Gastroesophageal sphincter (tissue), 4 donors: ENCODE results near the gene CNNM4. TPM values are rescaled to one million over a fixed set of nuclear protein-coding genes. Genes with fewer than 3 reads are reported as not detected.

Experiments
- ATAC-seq: fragments of 150-250 bp; one replicate; pipeline ENCODE4 v1.9.1; 2016; ENCODE audit warnings: mild to moderate bottlenecking, moderate library complexity
- H3K27ac ChIP-seq, 4 donors: fragments of 200-600 bp; sonication (generic) in 3 of 4; 1 replicate in 3 of 4; 2 replicates in 1 of 4; pipeline ENCODE4 v1.5.1; 2016 to 2019
- H3K27me3 ChIP-seq: fragments of 200-600 bp; sonication (generic); one replicate; pipeline ENCODE4 v1.5.1; 2019
- H3K36me3 ChIP-seq, 2 donors: fragments of 200-600 bp; sonication (generic); one replicate each; pipeline ENCODE4 v1.5.1; 2019; ENCODE audit warnings: control low read depth in 1 of 2
- H3K4me1 ChIP-seq, 3 donors: fragments of 200-600 bp; sonication (generic); 1 replicate in 2 of 3; 2 replicates in 1 of 3; pipeline ENCODE4 v1.5.1; 2016 to 2019; ENCODE audit warnings: control low read depth in 2 of 3
- H3K4me3 ChIP-seq, 2 donors: fragments of 200-600 bp; sonication (generic); one replicate each; pipeline ENCODE4 v1.5.1; 2019; ENCODE audit warnings: mild to moderate bottlenecking in 1 of 2, moderate library complexity in 1 of 2
- H3K9me3 ChIP-seq, 3 donors: fragments of 200-600 bp; sonication (generic); one replicate each; pipeline ENCODE4 v1.5.1; 2017 to 2019; ENCODE audit warnings: control low read depth in 2 of 3
- CTCF ChIP-seq, 4 experiments: fragments of 200-600 bp in 2 of 4; fragments of 450-650 bp in 2 of 4; sonication (generic) in 1 of 4; IDR thresholded peaks; one replicate each; pipeline ENCODE4 v1.5.1; 2017 to 2019; ENCODE audit warnings: antibody characterized with exemption in 4 of 4, mild to moderate bottlenecking in 2 of 4, moderate library complexity in 2 of 4
- EP300 ChIP-seq: sonication (generic); formaldehyde crosslinking; IDR thresholded peaks from one replicate; pipeline ENCODE4 v1.6.1; 2017; ENCODE audit warnings: antibody characterized with exemption, mild to moderate bottlenecking
- POLR2A ChIP-seq, 2 donors: fragments of 450-650 bp; IDR thresholded peaks; one replicate each; pipeline ENCODE4 v1.6.1; 2017; ENCODE audit warnings: antibody characterized with exemption in 2 of 2, mild to moderate bottlenecking in 2 of 2, moderate library complexity in 1 of 2
- POLR2AphosphoS5 ChIP-seq: sonication (generic); formaldehyde crosslinking; IDR thresholded peaks from one replicate; pipeline ENCODE4 v1.6.1; 2017; ENCODE audit warnings: antibody characterized with exemption
- WGBS, 2 donors: methylation state at CpG; one replicate each; pipeline ENCODE4 v1.1.5; 2018; ENCODE audit warnings: low coverage in 1 of 2; 5-methylcytosine and 5-hydroxymethylcytosine counted together
- total RNA-seq, 4 donors: library from RNA; depleted of rRNA; stranded (reverse); fragments of >200 nt; gene quantifications; one replicate each; pipeline ENCODE4 v1.1.0, GENCODE V29; 2016

Gene CNNM4
- total RNA-seq, 4 donors from 2014 or later: 2.7 to 6.1 (median 5.5) TPM

- Histone ChIP-seq H3K27me3 (no peaks in the 10 kb centered on the region), H3K27ac (peak overlapping the region; percentile 41 to 100 (median 92)), H3K4me3 (peak overlapping the region; percentile 33 to 82), H3K9me3 (no peaks in the 10 kb centered on the region), H3K4me1 (peaks cover 0 to 73% (median 22%) of the 10 kb centered on the region in 3 donors), H3K36me3 (peaks cover 0 to 46% of the 10 kb centered on the region in 2 donors)
- TF ChIP-seq POLR2AphosphoS5: no peak
- TF ChIP-seq POLR2A (IDR thresholded peaks at IDR 0.05): no peak
- TF ChIP-seq CTCF (IDR thresholded peaks at IDR 0.05): no peak
- no peak for TF ChIP-seq EP300
- WGBS, 2 donors: 14 to 31% methylated on average over 7 to 16 of the region's 27 CpGs
- ATAC-seq: no peak
These were observed 96.3 kb downstream of the CNNM4 start for GRCh38 chr2:96856776-96857666.

GRCh38 chr2:96857667-96858372, 97.1 kb downstream of the CNNM4 start, which contains the start of gene ANKRD39:
Gene ANKRD39 (minus strand): TSS chr2:96858016. CDS start chr2:96857987, 29 bp downstream.
- WGBS, 2 donors: 0% methylated on average over 4 of the region's 81 CpGs; no CpG with 5 or more reads in 1 of the 2 donors
- no peaks in the 10 kb centered on the region for H3K9me3 ChIP-seq
- H3K27ac ChIP-seq: peak within 1 kb of the TSS; percentile 41 to 100 (median 92)
- no peaks in the 10 kb centered on the region for H3K27me3 ChIP-seq
- ATAC-seq: peak; percentile 95
- peaks cover 0 to 78% (median 22%) of the 10 kb centered on the region in 3 donors for H3K4me1 ChIP-seq
- H3K4me3 ChIP-seq: peak within 1 kb of the TSS; percentile 33 to 82
- peaks cover 0 to 47% of the 10 kb centered on the region in 2 donors for H3K36me3 ChIP-seq
- no peak for TF ChIP-seq EP300
- peak; percentile 75 to 77 for TF ChIP-seq POLR2A (IDR thresholded peaks at IDR 0.05)
- peak; percentile 58 for TF ChIP-seq POLR2AphosphoS5
- peak in 3 of 4 experiments; percentile 91 to 97 (median 92) for TF ChIP-seq CTCF (IDR thresholded peaks at IDR 0.05)

GRCh38 chr2:96859099-96859649, 98.5 kb downstream of the CNNM4 start:
- Histone ChIP-seq H3K27ac (peak overlapping the region; percentile 41 to 100 (median 89)), H3K9me3 (no peaks in the 10 kb centered on the region), H3K4me1 (peaks cover 0 to 92% (median 22%) of the 10 kb centered on the region in 3 donors), H3K4me3 (peak overlapping the region in 1 of 2 donors; percentile 82), H3K27me3 (no peaks in the 10 kb centered on the region), H3K36me3 (peaks cover 0 to 47% of the 10 kb centered on the region in 2 donors)
- WGBS, 2 donors: 0 to 18% methylated on average over 1 to 4 of the region's 11 CpGs
- no peak for ATAC-seq
- TF ChIP-seq CTCF (IDR thresholded peaks at IDR 0.05): no peak
- no peak for TF ChIP-seq POLR2A (IDR thresholded peaks at IDR 0.05)
- TF ChIP-seq EP300: no peak
- peak; percentile 49 for TF ChIP-seq POLR2AphosphoS5

- Histone ChIP-seq H3K9me3 (no peaks in the 10 kb centered on the region), H3K36me3 (peaks cover 0 to 49% of the 10 kb centered on the region in 2 donors), H3K4me3 (no peak overlapping the region), H3K27ac (peak overlapping the region; percentile 41 to 100 (median 89)), H3K27me3 (no peaks in the 10 kb centered on the region), H3K4me1 (peaks cover 0 to 92% (median 22%) of the 10 kb centered on the region in 3 donors)
- 27% methylated on average over 3 of the region's 4 CpGs; no CpG with 5 or more reads in 1 of the 2 donors for WGBS, 2 donors
- no peak for ATAC-seq
- TF ChIP-seq CTCF (IDR thresholded peaks at IDR 0.05) (no peak), EP300 (no peak)
These were observed 99.0 kb downstream of the CNNM4 start for GRCh38 chr2:96859681-96860064.
